ENCODE data around the gene RAB1A.

The RAB1A gene

GRCh38 chr2:65075176-65075575, 54.7 kb downstream of the RAB1A start:
- TF ChIP-seq CTCF (IDR thresholded peaks at IDR 0.05; ENCODE audit: insufficient read depth, low read depth, low read length, missing control alignments): no peak
- DNase-seq (ENCODE audit: low read depth): no peak
- H3K4me3 ChIP-seq (ENCODE audit: low read length): no peak overlapping the region

GRCh38 chr2:65073879-65074565, 55.9 kb downstream of the RAB1A start:
- no peak for TF ChIP-seq CTCF (IDR thresholded peaks at IDR 0.05; ENCODE audit: insufficient read depth, low read depth, low read length, missing control alignments)
- no peak overlapping the region for H3K4me3 ChIP-seq (ENCODE audit: low read length)
- DNase-seq (ENCODE audit: low read depth): no peak

- DNase-seq (ENCODE audit: low read depth): no peak
- no peak for TF ChIP-seq CTCF (IDR thresholded peaks at IDR 0.05; ENCODE audit: insufficient read depth, low read depth, low read length, missing control alignments)
- H3K4me3 ChIP-seq (ENCODE audit: low read length): no peak overlapping the region
These were observed 57.5 kb downstream of the RAB1A start for GRCh38 chr2:65072181-65072970.

GRCh38 chr2:65071499-65072180, 58.3 kb downstream of the RAB1A start:
- peak; percentile 36 for TF ChIP-seq CTCF (IDR thresholded peaks at IDR 0.05; ENCODE audit: insufficient read depth, low read depth, low read length, missing control alignments)
- no peak overlapping the region for H3K4me3 ChIP-seq (ENCODE audit: low read length)
- peak; percentile 70 for DNase-seq (ENCODE audit: low read depth)

GRCh38 chr2:65070856-65071255, 59.0 kb downstream of the RAB1A start:
- no peak overlapping the region for H3K4me3 ChIP-seq (ENCODE audit: low read length)
- no peak for TF ChIP-seq CTCF (IDR thresholded peaks at IDR 0.05; ENCODE audit: insufficient read depth, low read depth, low read length, missing control alignments)
- DNase-seq (ENCODE audit: low read depth): no peak

GRCh38 chr2:65070172-65070830, 59.6 kb downstream of the RAB1A start:
- no peak overlapping the region for H3K4me3 ChIP-seq (ENCODE audit: low read length)
- no peak for TF ChIP-seq CTCF (IDR thresholded peaks at IDR 0.05; ENCODE audit: insufficient read depth, low read depth, low read length, missing control alignments)
- DNase-seq (ENCODE audit: low read depth): peak; percentile 69

Measured in epithelial cell of esophagus (primary cell).